Epithelial cell of proximal tubule (primary cell): Measurements from ENCODE around the gene AK5. TPM values are rescaled to one million over a fixed set of nuclear protein-coding genes. Genes with fewer than 3 reads are reported as not detected.
A peak's percentile ranks its signal among the peaks of the same experiment; 100 is the strongest.

Source experiments
- DNase-seq: peaks from one replicate; pipeline ENCODE4 v3.0.0-alpha.2; 2011; ENCODE audit warnings: low read depth
- H3K4me3 ChIP-seq: 2 replicates; pipeline ENCODE4 v1.5.1; 2011; ENCODE audit warnings: low read depth, mild to moderate bottlenecking, low read length
- CTCF ChIP-seq: conservative IDR thresholded peaks from 2 replicates; pipeline ENCODE4 v1.5.1; 2012; ENCODE audit warnings: low read depth, mild to moderate bottlenecking, low read length
- total RNA-seq: library from RNA; depleted of rRNA; stranded (reverse); fragments of >200 nt; gene quantifications from 2 replicates; pipeline ENCODE4 v1.2.3, GENCODE V29; 2015

The AK5 gene
- total RNA-seq, 1 donor from 2014 or later: 25.0 TPM

- DNase-seq: no peak
- no peak overlapping the region for H3K4me3 ChIP-seq
- TF ChIP-seq CTCF: no peak
Measured at GRCh38 chr1:77361621-77362020, 79.8 kb downstream of the AK5 start.

- H3K4me3 ChIP-seq: no peak overlapping the region
- no peak for DNase-seq
- no peak for TF ChIP-seq CTCF
Measured at GRCh38 chr1:77370161-77370560, 88.3 kb downstream of the AK5 start.

- DNase-seq: peak; percentile 88
- H3K4me3 ChIP-seq: no peak overlapping the region
- no peak for TF ChIP-seq CTCF
Measured at GRCh38 chr1:77370583-77371306, 88.9 kb downstream of the AK5 start.

GRCh38 chr1:77371396-77371795 is 89.6 kb downstream of the AK5 start:
- H3K4me3 ChIP-seq: no peak overlapping the region
- peak; percentile 19 for DNase-seq
- no peak for TF ChIP-seq CTCF

- no peak for TF ChIP-seq CTCF
- no peak for DNase-seq
- no peak overlapping the region for H3K4me3 ChIP-seq
Measured at GRCh38 chr1:77373702-77374101, 91.9 kb downstream of the AK5 start.

GRCh38 chr1:77375541-77375940 is 93.7 kb downstream of the AK5 start:
- no peak overlapping the region for H3K4me3 ChIP-seq
- DNase-seq: no peak
- no peak for TF ChIP-seq CTCF

GRCh38 chr1:77375990-77376389 is 94.2 kb downstream of the AK5 start:
- no peak overlapping the region for H3K4me3 ChIP-seq
- TF ChIP-seq CTCF: no peak
- no peak for DNase-seq
